ENCODE data around the gene SLC25A1. TPM values are rescaled to one million over a fixed set of nuclear protein-coding genes. Genes with fewer than 3 reads are reported as not detected.

SLC25A1 gene
- total and polyA plus RNA-seq, 8 donors: 45.7 to 99.3 (median 52.2) TPM

- DNase-seq (no peak), ATAC-seq (no peak)
- TF ChIP-seq CTCF (IDR thresholded peaks at IDR 0.05): no peak
- Histone ChIP-seq H3K9me3 (no peaks in the 10 kb centered on the region), H3K4me1 (no peaks in the 10 kb centered on the region), H3K36me3 (peaks cover 0 to 93% of the 10 kb centered on the region in 2 donors), H3K27ac (no peak overlapping the region), H3K27me3 (no peaks in the 10 kb centered on the region), H3K4me3 (no peak overlapping the region)
- intact Hi-C loops (cut with DNase I): no loop called here
These were observed 46.4 kb upstream of the SLC25A1 start for GRCh38 chr22:19224985-19225384.

- intact Hi-C loops (cut with DNase I): no loop called here
- H3K27ac ChIP-seq: no peak overlapping the region
- H3K4me1 ChIP-seq: no peaks in the 10 kb centered on the region
- no peak for TF ChIP-seq CTCF (IDR thresholded peaks at IDR 0.05)
- no peaks in the 10 kb centered on the region for H3K27me3 ChIP-seq
- H3K9me3 ChIP-seq: no peaks in the 10 kb centered on the region
- DNase-seq (no peak), ATAC-seq (no peak)
- peaks cover 0 to 93% of the 10 kb centered on the region in 2 donors for H3K36me3 ChIP-seq
- H3K4me3 ChIP-seq: no peak overlapping the region
These were observed 46.0 kb upstream of the SLC25A1 start for GRCh38 chr22:19224557-19224956.

GRCh38 chr22:19223617-19224016 is 45.1 kb upstream of the SLC25A1 start:
- Histone ChIP-seq H3K4me3 (no peak overlapping the region), H3K9me3 (no peaks in the 10 kb centered on the region), H3K27ac (no peak overlapping the region), H3K27me3 (no peaks in the 10 kb centered on the region), H3K4me1 (no peaks in the 10 kb centered on the region), H3K36me3 (peaks cover 0 to 89% of the 10 kb centered on the region in 2 donors)
- ATAC-seq: no peak
- TF ChIP-seq CTCF (IDR thresholded peaks at IDR 0.05): no peak
- no peak for DNase-seq
- intact Hi-C loops (cut with DNase I): no loop called here

GRCh38 chr22:19223110-19223509 is 44.6 kb upstream of the SLC25A1 start:
- no peak for TF ChIP-seq CTCF (IDR thresholded peaks at IDR 0.05)
- H3K4me3 ChIP-seq: no peak overlapping the region
- H3K27me3 ChIP-seq: no peaks in the 10 kb centered on the region
- no peak overlapping the region for H3K27ac ChIP-seq
- ATAC-seq (no peak), DNase-seq (no peak)
- H3K36me3 ChIP-seq: peaks cover 0 to 84% of the 10 kb centered on the region in 2 donors
- no peaks in the 10 kb centered on the region for H3K9me3 ChIP-seq
- H3K4me1 ChIP-seq: no peaks in the 10 kb centered on the region
- intact Hi-C loops (cut with DNase I): no loop called here

- Histone ChIP-seq H3K4me3 (no peak overlapping the region), H3K4me1 (no peaks in the 10 kb centered on the region), H3K27me3 (no peaks in the 10 kb centered on the region), H3K27ac (no peak overlapping the region), H3K36me3 (peaks cover 0 to 77% of the 10 kb centered on the region in 2 donors), H3K9me3 (no peaks in the 10 kb centered on the region)
- ATAC-seq (no peak), DNase-seq (no peak)
- no peak for TF ChIP-seq CTCF (IDR thresholded peaks at IDR 0.05)
- intact Hi-C loops (cut with DNase I): no loop called here
These were observed 43.9 kb upstream of the SLC25A1 start for GRCh38 chr22:19222242-19223005.

All from left lung (tissue), 10 donors.